Stimulated activated CD4-positive, alpha-beta T cell treated with anti-CD3 and anti-CD28 coated beads, Interleukin-1b, Interleukin-23, amount 100 ng/mL, for 1 hour (primary cell): ENCODE data around the gene POLE.
A peak's percentile ranks its signal among the peaks of the same experiment; 100 is the strongest.
"Not testable (repeated sequence)": the region's sequence is repeated elsewhere in the genome, so short reads cannot be mapped to it uniquely, and the experiment has no call there.

Experiments used
- DNase-seq, 2 donors: peaks; one replicate each; pipeline ENCODE4 v3.0.0-alpha.2; 2020; ENCODE audit warnings: low read depth in 2 of 2

Gene POLE

GRCh38 chr12:132717531-132718387 is 30.6 kb upstream of the POLE start:
- no peak for DNase-seq

- no peak for DNase-seq
Measured at GRCh38 chr12:132717011-132717410, 29.9 kb upstream of the POLE start.

GRCh38 chr12:132716356-132716755 is 29.2 kb upstream of the POLE start:
- DNase-seq = no peak

GRCh38 chr12:132715874-132716273 is 28.7 kb upstream of the POLE start:
- no peak for DNase-seq

- no peak for DNase-seq
Measured at GRCh38 chr12:132713123-132713522, 26.0 kb upstream of the POLE start.

- DNase-seq = no peak
Measured at GRCh38 chr12:132711080-132711843, 24.1 kb upstream of the POLE start.

- DNase-seq = peak; percentile 75 to 85
Measured at GRCh38 chr12:132710405-132711079, 23.4 kb upstream of the POLE start, which contains the start of gene PGAM5. Gene PGAM5, plus strand, starts transcription at chr12:132710842. Its CDS starts 35 bp downstream, at chr12:132710877.

GRCh38 chr12:132710043-132710404 is 22.9 kb upstream of the POLE start:
- no peak for DNase-seq

- no peak for DNase-seq
Measured at GRCh38 chr12:132708150-132708549, 21.0 kb upstream of the POLE start.

- DNase-seq = no peak
Measured at GRCh38 chr12:132707241-132707640, 20.1 kb upstream of the POLE start.

- no peak for DNase-seq
Measured at GRCh38 chr12:132703641-132704040, 16.5 kb upstream of the POLE start.

- DNase-seq = no peak
Measured at GRCh38 chr12:132702640-132703039, 15.5 kb upstream of the POLE start.

GRCh38 chr12:132700212-132700822 is 13.2 kb upstream of the POLE start:
- DNase-seq = no peak

GRCh38 chr12:132698341-132698740 is 11.2 kb upstream of the POLE start:
- no peak for DNase-seq

GRCh38 chr12:132695431-132695830 is 8.3 kb upstream of the POLE start:
- no peak for DNase-seq

GRCh38 chr12:132694888-132695287 is 7.7 kb upstream of the POLE start:
- not testable (repeated sequence) for DNase-seq

- DNase-seq = not testable (repeated sequence)
Measured at GRCh38 chr12:132692030-132692429, 4.9 kb upstream of the POLE start.

GRCh38 chr12:132690112-132690511 is 3.0 kb upstream of the POLE start:
- no peak for DNase-seq

- no peak for DNase-seq
Measured at GRCh38 chr12:132689227-132689626, 2.1 kb upstream of the POLE start.

- no peak for DNase-seq
Measured at GRCh38 chr12:132686825-132687210, 324 bp downstream of the POLE start.

GRCh38 chr12:132685400-132685799 is 1.7 kb downstream of the POLE start:
- no peak for DNase-seq

- no peak for DNase-seq
Measured at GRCh38 chr12:132677492-132677891, 9.7 kb downstream of the POLE start.
